Inferior parietal cortex (tissue), 1 donor: ENCODE data around the gene SEMA5A.

Experiments
- DNase-seq: peaks from one replicate; pipeline ENCODE4 v3.0.0-alpha.2; 2016; ENCODE audit errors: extremely low spot score

SEMA5A gene

GRCh38 chr5:9331372-9331771, 214.5 kb downstream of the SEMA5A start:
- no peak for DNase-seq

GRCh38 chr5:9329125-9329524, 216.8 kb downstream of the SEMA5A start:
- no peak for DNase-seq

GRCh38 chr5:9325549-9325948, 220.3 kb downstream of the SEMA5A start:
- no peak for DNase-seq

DNA sequence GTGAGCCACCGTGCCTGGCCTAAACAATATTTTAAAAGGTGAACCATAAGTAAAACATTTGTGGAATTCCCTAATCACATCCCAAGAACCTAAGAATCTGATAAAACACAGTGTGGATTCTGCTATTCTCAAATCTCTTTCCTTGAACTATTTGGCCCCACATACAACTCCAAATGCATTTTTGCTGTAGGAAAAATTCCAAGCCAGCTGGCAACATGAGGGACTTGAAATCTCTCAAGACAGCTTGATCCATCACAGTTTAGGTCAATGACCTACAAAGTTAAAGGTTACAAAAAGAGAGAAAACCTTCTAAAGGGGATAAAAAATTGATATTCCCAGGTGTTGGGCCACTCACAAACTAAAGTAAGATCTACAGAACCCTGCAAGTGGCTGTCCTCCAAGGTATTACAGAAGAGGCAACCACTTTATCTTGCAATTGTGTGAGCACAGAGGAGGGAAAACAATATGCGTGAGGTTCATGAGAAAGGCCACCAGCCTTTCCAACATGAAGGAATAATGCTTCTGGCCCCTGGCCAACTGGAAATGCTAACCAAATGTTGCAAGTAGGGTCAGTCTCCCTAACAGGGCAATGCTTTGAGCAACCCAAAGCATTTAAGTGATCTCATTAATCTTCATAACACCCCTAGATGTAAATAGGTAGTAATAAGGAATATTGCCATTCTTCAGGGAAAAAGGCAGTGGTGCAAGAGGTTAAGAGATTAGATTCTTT, 221.4 kb downstream of the SEMA5A start:
- DNase-seq = no peak

- DNase-seq = no peak
These were observed 225.2 kb downstream of the SEMA5A start for GRCh38 chr5:9320652-9321051.

GRCh38 chr5:9318031-9318430, 227.8 kb downstream of the SEMA5A start:
- no peak for DNase-seq

DNA sequence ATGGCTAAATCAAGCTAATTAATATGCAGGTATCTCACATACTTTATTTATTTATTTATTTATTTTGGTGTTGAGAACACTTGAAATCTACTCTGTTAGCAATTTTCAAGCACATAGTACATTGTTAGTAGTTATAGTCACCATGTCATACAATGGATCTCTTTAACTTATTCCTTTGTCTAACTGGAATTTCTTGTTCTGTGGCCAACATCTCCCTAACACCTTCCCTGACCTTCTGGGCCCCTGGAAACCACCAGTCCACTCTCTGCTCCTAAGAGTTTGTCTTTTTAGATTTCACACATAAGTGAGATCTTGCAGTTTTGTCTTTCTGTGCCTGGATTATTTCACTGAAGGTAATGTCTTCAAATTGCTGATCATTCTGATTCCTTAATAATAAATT, 229.1 kb downstream of the SEMA5A start:
- no peak for DNase-seq

- DNase-seq = no peak
These were observed 229.8 kb downstream of the SEMA5A start for GRCh38 chr5:9316041-9316440.

- no peak for DNase-seq
These were observed 231.3 kb downstream of the SEMA5A start for GRCh38 chr5:9314558-9314957.

GRCh38 chr5:9313751-9314150, 232.1 kb downstream of the SEMA5A start:
- no peak for DNase-seq

DNA sequence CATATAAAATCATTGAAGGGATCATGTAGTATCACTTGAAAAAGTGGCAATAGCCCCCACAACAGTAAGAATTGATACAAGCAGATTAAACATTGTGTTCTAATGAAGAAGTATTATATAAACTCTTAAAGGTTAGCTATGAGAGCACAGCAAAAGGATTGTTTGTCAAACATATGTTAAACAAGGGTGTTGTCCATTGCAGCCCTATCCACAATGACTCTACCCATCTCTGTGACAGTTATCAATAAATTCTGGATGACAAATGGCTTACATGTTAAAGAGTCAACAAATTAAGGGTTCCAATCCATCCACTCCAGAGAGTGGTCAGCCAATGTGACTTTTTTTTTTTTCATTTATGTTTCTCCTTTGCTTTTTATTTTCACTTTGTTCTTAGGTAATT, 238.7 kb downstream of the SEMA5A start:
- no peak for DNase-seq

GRCh38 chr5:9302218-9302617, 243.7 kb downstream of the SEMA5A start:
- no peak for DNase-seq

GRCh38 chr5:9301200-9301599, 244.7 kb downstream of the SEMA5A start:
- DNase-seq = no peak

DNA sequence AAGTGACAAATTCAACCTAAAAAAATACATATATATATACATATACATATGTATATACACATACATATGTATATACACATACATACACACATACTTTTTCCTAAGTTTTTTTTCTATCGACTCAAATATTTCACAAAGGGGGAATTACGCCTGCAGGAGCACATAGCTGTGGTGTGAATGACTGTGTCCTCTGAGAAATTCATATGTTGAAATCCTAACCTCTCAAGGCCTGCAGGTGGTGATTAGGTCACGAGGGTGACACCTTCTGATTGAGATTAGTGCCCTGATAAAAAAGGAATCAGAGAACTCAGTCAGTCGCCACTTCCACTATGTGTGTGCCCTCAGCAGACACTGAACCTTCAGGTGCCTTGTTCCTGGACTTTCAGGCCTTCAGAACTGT, 248.7 kb downstream of the SEMA5A start:
- no peak for DNase-seq

- no peak for DNase-seq
These were observed 250.4 kb downstream of the SEMA5A start for GRCh38 chr5:9295466-9295801.

- DNase-seq = no peak
These were observed 250.9 kb downstream of the SEMA5A start for GRCh38 chr5:9294793-9295465.

DNA sequence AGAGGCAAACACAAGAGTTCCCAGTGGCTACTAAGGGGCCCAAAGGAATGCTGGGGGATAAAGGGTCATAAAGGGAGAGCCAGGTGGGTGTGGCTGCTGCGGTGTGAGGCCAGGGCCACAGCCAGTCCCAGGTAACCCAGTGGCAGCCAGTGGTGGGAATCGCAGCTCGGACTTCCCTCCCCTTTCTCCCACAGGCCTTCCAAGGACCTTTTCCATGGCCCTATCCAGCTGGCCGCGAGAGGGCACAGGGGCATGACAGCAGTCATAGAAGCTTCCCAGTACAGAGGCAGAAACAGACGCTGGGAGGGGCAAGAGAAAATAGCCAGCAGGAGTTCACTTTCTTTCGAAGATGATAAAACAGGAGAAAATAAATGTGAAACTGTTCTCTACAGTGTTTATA, 257.6 kb downstream of the SEMA5A start:
- DNase-seq = peak; percentile 39

- peak; percentile 17 for DNase-seq
These were observed 261.0 kb downstream of the SEMA5A start for GRCh38 chr5:9284781-9285307.

GRCh38 chr5:9284272-9284671, 261.6 kb downstream of the SEMA5A start:
- no peak for DNase-seq

DNA sequence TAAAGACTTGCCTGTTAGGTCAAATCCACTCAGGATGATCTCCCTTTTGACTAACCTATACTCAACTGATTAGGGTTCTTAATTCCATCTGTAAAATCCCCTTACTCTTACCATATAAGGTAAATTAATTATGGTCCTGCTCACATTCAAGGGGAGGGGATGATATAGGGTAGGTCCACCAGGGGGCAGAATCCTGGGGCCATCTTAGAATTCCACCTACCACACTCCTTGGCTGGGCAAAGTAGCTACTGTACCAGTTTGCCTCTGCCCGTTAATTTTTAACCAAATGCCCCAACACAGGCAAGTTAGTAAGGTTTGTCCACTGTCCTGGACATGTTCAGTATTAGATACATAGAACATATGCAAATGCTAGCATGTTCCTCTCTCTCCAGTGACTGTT, 262.4 kb downstream of the SEMA5A start:
- no peak for DNase-seq

GRCh38 chr5:9283021-9283420, 262.9 kb downstream of the SEMA5A start:
- no peak for DNase-seq

- DNase-seq = no peak
These were observed 263.7 kb downstream of the SEMA5A start for GRCh38 chr5:9282211-9282610.

GRCh38 chr5:9279774-9280173, 266.1 kb downstream of the SEMA5A start:
- DNase-seq = no peak
